ENCODE measurements around the gene TBC1D22A.

DNA sequence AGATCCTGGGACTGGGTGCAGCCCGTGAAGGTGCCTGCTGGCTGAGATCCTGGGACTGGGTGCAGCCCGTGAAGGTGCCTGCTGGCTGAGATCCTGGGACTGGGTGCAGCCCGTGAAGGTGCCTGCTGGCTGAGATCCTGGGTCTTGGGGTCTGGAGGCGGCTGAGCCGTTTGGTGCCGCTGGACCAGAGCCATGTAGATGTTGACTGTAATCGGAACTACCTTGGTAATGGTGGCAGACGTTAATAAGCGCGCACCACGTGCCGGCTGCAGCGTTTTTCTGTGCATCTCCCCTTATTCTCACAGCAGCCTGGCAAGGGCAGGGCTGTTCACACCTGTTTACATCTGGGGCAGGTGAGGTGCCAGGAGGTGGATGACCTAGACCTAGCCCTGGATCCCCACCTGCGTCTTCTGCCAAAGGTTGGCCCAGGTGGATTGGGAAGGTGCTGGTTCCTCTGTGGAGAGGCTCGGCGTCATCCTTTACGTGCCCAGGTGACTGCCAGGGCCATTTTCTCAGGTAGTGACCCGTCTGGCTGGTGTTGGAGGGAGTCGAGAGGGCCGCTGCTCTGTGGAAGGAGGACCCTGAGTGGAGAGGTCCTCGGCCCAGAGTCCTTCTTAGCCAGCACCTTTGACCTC lies 382.5 kb downstream of the TBC1D22A start:
- TF ChIP-seq POLR2AphosphoS5 (IDR thresholded peaks at IDR 0.05; ENCODE audit: low read depth, low read length) (no peak), JUND (IDR thresholded peaks at IDR 0.05) (no peak), TAF1 (IDR thresholded peaks at IDR 0.05; ENCODE audit: borderline replicate concordance, low read depth, low read length) (no peak), RFX5 (IDR thresholded peaks at IDR 0.05; ENCODE audit: low read length) (no peak), YY1 (IDR thresholded peaks at IDR 0.05; ENCODE audit: low read depth) (no peak), TEAD4 (IDR thresholded peaks at IDR 0.05; ENCODE audit: borderline replicate concordance, insufficient read depth) (no peak)
- TF ChIP-seq, protein P1, sequence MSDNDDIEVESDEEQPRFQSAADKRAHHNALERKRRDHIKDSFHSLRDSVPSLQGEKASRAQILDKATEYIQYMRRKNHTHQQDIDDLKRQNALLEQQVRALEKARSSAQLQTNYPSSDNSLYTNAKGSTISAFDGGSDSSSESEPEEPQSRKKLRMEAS (IDR thresholded peaks at IDR 0.05; ENCODE audit: low read depth): no peak
- TF ChIP-seq, protein P2, sequence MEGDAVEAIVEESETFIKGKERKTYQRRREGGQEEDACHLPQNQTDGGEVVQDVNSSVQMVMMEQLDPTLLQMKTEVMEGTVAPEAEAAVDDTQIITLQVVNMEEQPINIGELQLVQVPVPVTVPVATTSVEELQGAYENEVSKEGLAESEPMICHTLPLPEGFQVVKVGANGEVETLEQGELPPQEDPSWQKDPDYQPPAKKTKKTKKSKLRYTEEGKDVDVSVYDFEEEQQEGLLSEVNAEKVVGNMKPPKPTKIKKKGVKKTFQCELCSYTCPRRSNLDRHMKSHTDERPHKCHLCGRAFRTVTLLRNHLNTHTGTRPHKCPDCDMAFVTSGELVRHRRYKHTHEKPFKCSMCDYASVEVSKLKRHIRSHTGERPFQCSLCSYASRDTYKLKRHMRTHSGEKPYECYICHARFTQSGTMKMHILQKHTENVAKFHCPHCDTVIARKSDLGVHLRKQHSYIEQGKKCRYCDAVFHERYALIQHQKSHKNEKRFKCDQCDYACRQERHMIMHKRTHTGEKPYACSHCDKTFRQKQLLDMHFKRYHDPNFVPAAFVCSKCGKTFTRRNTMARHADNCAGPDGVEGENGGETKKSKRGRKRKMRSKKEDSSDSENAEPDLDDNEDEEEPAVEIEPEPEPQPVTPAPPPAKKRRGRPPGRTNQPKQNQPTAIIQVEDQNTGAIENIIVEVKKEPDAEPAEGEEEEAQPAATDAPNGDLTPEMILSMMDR (IDR thresholded peaks at IDR 0.05): no peak
- TF ChIP-seq, protein P3, sequence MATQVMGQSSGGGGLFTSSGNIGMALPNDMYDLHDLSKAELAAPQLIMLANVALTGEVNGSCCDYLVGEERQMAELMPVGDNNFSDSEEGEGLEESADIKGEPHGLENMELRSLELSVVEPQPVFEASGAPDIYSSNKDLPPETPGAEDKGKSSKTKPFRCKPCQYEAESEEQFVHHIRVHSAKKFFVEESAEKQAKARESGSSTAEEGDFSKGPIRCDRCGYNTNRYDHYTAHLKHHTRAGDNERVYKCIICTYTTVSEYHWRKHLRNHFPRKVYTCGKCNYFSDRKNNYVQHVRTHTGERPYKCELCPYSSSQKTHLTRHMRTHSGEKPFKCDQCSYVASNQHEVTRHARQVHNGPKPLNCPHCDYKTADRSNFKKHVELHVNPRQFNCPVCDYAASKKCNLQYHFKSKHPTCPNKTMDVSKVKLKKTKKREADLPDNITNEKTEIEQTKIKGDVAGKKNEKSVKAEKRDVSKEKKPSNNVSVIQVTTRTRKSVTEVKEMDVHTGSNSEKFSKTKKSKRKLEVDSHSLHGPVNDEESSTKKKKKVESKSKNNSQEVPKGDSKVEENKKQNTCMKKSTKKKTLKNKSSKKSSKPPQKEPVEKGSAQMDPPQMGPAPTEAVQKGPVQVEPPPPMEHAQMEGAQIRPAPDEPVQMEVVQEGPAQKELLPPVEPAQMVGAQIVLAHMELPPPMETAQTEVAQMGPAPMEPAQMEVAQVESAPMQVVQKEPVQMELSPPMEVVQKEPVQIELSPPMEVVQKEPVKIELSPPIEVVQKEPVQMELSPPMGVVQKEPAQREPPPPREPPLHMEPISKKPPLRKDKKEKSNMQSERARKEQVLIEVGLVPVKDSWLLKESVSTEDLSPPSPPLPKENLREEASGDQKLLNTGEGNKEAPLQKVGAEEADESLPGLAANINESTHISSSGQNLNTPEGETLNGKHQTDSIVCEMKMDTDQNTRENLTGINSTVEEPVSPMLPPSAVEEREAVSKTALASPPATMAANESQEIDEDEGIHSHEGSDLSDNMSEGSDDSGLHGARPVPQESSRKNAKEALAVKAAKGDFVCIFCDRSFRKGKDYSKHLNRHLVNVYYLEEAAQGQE (IDR thresholded peaks at IDR 0.05; ENCODE audit: low read depth, low read length): no peak
